Astrocyte of the hippocampus (primary cell): ENCODE measurements around the gene BCL7C.
"Not testable (repeated sequence)": the region's sequence is repeated elsewhere in the genome, so short reads cannot be mapped to it uniquely, and the experiment has no call there.

ENCODE experiments used
- DNase-seq: peaks from one replicate; pipeline ENCODE4 v3.0.0; 2011; ENCODE audit warnings: low read depth, low spot score

Gene BCL7C

DNA sequence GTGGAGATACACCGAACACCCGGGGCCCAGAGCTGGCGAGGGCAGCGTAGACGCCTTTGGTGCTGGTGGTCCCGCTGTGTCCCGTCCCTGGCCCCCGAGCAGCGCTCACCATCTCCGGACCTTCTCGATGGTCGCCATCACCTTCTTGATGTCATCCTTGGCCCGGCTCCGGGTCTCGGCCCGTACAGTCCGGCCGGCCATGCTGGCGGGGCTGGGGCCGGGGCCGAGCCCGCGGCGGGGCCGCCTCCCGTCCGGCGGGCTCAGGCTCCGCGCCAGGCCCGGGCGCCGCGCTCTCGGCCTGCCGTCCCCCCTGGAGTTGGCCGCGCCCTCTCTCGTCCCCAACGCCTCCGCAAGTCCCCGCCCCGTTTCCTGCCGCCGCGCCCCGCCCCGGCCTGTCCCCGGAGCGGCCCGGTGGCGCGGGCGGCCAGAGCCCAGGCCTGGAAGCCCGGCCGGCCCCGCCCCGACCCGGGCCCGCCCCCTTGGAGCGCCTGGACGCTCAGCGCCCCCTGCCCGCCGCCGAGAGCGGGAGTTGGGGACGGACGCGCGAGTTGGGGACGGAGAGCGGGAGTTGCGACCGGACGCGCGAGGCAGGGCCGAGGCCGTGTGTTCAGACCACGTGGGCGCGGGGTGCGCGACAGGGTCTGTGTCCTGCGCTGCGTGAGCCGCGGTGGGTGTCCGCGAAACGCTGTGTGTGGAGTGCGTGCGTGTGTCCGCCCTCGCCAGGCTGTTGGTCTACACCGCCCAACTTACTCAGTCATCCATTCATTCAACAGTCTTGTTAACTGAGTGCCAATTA lies at the start of gene BCL7C:
BCL7C (minus strand) TSS at position 334 of the 796 bp plus-strand sequence; CDS start at position 201, 133 bp downstream.
- DNase-seq: peak; percentile 97

DNA sequence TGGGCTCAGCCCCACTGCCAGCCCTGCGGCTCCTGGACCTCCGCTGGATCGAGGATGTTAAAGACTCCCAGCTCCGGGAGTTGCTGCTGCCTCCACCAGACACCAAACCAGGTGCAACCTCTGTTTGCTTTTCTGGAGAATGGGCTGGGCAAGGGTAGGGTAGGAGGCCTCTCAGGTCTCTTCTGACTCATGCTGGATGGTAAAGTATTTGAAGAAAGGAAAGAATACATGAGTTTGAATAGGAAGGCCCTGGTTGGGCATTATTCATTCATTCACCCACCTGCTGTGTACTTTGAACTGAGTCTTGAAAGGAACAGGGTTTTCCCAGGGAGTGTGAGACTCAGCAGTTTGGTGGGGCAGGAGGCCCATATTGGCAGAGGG lies 48.5 kb upstream of the BCL7C start:
- DNase-seq: no peak

DNA sequence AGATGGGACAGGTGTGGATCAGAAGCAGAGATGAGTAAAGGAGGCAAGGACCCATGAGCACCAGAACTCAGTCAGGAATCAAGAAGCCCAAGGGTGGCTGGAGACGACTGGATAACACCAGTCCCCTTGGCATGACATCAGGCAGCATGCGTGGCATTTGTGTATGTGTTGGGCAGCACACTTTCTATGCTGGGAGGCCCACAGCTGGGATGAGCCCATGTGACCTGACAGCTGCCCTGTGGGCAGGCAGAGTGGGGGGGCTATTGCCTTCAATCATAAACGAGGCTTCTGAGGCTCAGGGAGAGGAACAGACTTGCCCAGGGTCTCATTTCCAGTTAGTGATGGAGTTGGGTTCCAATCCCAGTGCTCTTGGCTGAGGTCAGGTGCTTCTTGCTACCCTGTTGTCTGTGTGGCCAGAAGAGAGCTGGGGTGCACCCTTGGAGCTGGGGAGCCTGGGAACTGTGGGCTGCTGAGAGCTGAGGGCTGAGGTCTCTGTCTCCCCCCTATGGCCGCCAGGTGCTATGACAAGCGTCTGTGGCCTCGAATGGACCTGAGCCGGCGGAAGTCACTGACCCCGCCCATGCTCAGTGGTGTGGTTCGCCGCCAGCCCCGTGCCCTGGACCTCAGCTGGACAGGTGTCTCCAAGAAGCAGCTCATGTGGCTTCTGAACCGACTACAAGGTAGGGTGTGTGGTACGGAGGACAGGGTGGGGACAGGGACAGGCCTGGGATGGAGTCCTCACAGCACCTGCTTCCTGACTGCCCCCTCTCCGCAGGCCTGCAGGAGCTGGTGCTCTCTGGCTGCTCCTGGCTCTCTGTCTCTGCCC lies 47.9 kb upstream of the BCL7C start:
- DNase-seq: peak; percentile 83

DNA sequence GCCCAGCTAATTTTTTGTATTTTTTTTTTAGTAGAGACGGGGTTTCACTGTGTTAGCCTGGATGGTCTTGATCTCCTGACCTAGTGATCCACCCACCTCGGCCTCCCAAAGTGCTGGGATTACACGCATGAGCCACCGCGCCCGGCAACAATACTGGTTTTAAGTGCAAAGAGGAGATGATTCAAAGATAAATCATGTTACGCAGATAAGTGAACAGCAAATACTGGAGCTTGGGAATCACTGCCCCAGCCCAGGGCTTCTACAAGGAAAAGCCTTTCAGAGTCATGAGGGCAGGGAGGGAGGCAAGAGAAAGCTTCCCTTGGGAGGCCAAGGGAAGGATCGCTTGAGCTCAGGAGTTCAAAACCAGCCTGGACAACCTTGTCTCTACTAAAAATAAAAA lies 45.7 kb upstream of the BCL7C start:
- not testable (repeated sequence) for DNase-seq

DNA sequence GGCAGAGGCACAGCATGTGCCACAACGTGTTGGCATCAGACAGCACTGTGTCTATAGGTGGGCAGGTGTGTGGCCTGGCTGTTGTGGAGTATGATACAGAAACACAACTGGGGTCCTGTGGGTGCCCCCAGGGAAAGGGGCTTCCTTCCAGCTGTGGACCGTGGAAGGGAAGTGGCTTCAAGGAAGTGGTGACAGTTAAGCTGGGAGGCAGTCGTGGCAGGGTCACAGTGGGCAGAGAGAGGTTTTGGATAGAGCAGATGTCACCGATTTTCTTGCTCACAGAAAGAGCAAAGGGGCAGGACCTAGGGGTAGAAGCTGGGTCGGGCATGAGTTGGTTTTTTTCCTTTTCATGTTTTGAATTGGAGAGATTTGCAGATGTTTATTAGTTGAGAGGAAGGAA lies 43.8 kb upstream of the BCL7C start:
- no peak for DNase-seq

DNA sequence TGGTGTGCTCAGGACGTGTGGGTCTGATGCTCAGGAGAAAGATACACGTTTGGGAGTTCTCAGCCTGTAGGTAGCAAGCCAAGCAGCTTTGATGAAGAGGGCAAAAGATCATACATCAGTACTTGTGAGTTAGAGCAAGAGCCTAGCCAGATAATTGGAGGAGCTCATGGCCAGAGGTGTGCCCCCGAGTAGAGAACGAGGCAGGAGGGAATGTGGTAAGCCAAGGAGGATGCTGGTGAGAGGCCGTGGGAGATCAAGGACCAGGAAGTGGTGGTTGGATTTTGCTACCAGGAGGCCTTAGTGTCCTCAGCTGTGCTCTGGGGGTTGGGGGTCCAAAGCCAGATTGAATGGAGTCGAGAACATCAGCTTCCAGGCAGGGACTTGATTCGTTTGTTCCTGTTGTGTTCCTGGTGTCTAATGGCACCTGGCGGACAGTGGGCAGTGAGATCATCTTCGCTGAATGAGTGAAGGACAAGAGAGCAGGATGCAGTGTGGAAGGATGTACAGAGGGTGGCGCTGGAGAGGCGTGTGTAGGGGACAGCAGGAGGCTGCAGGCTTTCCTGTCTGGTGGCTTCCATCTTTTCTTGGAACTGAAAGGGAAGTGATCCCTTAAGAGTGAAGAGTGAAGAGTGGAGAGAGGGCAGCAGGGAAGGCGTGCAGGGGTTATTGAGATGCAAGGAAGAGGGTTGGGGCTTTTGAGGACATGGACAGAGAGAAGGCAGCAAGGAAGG lies 41.1 kb upstream of the BCL7C start:
- peak; percentile 58 for DNase-seq

DNA sequence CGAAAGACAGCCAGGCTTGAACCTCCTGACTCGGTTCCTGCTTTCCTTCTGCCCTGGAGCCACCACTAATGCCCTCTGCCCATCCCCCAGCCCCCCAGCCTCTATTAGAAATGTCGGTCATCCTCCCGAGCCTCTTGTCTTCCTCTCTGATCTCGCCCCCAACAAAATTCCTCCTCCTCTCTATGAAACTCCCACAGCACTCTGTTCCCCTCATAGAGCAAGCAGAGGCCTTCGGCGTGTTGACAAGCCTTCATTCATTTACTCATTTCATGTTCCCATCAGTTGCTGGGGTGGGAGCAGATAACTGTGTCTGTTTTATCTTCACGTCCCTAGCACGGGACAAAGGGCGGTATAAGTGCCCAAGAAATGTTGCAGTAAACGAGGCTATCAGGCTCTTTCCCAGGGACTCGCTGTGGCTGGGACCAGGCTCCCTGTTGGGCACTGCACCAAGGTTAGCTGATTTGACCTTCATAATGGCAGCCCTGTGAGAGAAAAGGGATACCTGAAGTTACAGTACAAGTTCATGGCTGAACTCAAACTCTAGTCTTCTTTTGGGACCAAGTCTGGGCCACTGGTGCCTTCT lies 37.3 kb upstream of the BCL7C start:
- DNase-seq: no peak

DNA sequence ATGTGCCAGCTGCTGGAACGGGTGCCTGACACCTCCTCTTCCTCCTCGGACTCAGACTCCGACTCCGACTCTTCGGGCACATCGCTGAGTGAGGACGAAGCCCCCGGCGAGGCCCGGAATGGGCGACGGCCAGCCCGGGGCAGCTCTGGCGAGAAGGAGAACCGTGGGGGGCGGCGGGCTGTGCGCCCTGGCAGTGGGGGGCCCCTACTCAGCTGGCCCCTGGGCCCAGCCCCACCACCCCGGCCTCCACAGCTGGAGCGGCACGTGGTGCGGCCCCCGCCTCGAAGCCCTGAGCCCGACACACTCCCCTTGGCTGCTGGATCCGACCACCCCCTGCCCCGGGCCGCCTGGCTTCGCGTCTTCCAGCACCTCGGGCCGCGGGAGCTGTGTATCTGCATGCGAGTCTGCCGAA lies 36.3 kb upstream of the BCL7C start:
- DNase-seq: no peak

DNA sequence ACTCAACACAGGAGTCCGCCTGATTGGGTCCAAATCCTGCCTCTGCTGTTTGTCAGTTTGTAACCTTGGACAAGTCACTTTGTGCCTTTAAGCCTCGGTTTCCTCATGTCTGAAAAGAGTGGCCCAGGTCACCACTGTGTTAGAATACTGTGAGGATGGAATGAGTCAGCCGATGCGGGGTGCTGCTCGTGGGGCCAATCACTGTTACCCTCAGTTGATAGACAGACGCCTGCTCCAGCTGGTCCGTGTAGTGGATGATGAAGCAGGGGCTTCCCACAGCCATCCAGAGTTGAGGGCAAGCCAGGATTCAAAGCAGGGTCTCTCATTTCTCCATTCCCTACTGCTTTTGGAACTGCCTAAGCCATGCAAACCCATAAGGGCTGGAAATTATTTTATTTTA lies 35.3 kb upstream of the BCL7C start:
- DNase-seq: no peak

DNA sequence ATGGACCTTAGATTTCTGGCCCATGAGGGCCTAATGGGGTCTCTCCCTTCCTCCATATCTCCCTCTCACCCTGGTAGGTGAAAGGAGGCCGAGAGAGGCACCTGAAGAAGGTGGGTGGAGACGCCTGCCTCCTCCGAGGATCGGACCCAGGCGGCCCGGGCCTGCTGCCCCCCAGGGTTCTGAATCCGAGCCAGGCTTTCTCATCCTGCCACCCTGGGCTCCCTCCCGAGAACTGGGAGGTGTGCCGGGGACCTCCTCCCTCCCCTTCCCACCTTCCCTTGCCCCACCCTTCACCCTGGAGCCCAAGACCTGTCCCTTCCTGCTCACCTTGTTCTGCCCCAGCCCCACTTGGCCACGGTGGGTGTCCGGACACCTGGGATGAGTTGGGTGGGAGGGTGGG lies 34.5 kb upstream of the BCL7C start:
- DNase-seq: no peak

DNA sequence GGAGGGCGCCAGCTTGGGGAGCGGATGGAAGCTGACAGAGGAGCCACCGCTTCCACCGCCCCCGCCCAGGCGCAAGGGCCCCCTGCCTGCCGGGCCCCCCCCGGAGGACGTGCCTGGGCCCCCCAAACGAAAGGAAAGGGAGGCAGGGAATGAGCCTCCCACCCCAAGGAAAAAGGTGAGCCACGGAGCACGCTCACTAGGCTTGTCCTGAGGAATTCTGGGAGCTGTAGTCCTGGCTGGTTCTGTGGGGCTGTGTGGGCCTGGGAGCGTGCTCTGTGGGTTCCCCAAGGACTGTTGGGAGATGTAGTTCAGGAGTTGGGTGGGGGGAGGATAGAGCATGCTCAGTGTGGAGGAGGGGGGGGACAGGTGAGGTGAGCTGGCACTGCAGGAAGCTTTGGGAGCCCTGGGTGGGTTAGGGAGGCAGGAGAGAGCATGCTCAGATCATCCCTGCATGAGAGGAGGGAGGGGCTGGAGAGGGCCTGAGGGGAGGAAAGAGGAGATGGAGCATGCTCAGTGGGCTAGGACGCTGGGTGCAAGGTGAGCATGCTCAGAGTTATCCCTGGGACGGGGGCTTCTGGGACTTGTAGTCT lies 34.0 kb upstream of the BCL7C start:
- peak; percentile 63 for DNase-seq

DNA sequence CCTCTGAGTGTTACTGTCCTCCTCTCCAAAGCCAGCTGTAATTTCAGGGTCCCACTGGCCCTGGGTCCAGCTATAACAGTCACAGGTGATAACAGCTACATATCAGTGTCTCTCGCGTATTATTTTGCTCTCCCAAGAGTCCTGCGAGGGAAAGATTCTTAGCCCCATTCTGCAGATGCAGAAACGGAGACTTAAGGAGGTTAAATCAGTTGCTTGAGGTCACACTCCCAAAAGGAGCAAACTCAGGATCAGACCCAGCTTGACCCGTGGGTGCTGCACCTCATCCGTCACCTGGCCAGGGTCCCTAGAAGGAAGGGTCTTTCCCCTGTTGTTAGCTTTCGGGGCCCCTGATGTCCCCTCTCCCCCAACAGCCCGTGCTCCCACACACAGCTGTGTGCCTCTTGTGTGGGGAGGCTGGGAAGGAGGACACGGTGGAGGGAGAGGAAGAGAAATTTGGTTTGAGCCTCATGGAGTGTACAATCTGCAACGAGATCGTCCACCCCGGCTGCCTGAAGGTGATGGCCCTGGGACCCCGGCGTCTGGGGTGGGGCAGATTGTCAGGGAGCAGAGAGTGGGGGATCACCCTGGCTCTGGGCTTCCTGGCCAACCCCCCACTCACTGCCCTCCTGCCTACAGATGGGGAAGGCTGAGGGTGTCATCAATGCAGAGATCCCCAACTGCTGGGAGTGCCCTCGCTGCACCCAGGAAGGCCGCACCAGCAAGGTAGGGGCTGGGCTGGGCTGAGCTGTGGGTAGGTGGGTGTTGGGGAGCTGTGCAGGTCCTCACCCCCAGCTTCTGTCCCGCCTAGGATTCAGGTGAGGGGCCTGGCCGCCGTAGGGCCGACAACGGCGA lies 33.3 kb upstream of the BCL7C start:
- no peak for DNase-seq

DNA sequence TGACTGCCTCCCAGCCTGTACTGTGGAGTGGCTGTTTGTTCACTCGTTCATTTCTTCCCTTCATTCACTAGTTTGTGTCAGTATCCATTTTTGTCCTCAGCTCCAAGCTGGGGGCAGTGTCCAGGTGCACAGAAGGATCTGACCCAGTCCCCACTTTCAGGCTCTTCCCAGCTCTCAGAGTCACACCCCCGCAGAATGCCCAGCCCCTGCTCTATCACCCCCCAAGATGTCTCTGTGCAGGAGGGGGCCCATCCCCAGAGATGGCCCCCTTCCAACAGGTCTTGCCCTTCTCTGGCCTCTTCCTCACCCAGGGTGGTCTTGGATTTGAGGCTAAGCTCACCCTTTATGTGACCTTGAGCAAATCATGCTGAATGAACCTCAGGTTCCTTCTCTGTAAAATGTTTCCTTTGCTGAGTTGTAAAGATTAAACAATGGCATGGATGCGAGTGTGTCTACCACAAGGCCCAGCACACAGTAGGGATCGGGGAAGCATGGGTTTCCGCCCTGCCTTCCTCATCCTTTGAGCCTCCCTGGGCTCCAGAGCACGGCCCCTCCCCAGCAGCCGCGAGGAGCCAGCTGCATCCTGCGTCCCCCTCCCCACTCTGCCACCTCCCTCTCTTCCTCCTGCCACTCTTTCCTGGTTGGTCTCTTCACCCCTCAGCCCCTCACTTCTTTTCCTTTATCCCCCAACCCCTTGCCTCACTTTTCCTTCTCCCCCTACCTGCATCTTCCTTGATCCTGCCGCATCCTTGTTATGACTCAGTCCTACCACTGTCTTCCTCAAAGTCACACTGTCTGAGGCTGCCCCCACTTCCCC lies 32.3 kb upstream of the BCL7C start:
- no peak for DNase-seq

DNA sequence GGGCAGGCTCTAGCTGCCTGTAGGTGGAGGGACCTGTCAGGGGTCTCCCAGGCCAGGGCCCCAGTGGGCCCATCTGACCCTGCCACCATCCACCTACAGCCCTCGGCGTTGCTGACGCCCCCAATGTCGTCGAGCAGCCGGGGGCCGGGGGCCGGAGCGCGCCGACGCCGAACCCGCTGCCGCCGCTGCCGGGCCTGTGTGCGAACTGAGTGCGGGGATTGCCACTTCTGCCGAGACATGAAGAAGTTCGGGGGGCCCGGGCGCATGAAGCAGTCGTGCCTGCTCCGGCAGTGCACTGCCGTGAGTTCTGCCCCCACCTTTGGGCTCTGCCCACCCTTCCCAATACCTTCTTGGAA lies 31.7 kb upstream of the BCL7C start:
- no peak for DNase-seq

DNA sequence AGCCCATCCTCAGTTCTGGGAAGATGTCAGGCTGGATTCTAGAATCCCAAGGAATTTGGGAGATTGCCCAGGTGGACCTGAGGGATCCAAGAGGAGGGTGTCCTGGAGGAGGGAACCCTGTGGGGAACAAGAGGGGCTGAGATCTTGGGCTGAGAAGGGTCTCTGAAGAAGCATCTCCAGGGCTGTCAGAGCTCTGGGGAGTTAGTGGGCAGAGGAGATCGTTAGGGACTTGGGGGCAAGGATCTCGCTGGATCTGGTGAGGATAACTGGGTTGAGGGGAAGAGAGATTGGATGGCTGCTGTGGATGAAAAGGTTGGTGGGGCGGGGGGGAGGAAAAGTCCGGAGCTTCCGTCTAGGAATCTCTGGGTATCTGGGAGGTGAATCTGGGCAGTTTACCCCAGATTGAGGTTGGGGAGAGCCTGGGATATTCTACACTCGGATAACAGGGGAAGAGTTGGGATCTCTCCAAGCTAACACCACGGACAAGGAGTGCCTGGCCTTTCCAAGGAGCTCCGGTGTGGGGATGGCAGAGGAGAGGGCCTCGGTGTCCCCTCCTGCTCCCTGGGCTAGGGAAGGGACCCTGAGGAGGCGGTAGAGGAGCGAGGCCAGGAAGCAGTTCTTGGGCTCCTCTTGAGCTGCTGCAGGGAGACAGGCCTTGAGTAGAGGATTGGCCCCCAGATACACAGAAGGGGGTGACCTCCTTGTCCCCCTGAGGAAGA lies 31.2 kb upstream of the BCL7C start:
- DNase-seq: no peak

DNA sequence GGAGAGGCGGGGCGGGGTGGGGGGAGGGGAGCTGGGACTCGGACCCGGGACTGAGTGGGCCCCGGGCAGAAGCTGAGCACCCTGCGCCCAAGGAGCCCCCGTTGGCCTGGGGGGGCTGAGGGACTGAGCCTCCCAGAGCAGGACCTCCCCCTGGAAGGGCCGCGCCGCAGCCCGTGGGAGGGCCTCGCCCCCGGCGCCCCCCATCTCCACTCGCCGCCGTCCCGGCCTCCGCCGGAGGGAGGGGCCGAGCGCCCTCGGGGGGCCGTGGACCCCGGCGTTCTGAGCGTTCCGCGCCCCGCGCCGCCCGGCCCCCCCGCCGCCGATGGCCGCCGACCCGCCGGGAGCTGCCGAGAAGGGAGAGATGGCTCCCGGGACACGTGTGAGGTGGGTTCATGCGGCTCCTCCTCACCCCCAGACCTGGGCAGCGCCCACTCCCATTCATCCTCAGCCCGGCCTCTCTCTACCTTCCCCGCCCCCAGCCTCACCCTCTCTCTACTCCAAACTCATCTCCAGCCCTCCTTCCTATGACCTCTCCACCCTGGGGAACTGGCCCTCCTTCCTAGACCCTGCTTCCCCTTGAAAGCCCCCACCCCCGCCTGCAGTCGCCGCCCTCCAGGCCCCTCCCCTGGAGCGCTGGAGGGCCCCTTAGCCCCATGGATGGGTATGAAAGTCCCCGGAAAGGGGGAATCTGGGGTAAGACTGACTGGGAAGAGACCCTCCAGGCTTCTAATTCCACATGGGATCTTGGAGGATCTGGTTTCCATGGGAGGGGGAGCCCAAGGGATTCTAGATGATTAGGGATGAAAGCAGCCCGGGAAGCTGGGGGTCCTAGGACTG lies 30.4 kb upstream of the BCL7C start:
- DNase-seq: peak; percentile 31

DNA sequence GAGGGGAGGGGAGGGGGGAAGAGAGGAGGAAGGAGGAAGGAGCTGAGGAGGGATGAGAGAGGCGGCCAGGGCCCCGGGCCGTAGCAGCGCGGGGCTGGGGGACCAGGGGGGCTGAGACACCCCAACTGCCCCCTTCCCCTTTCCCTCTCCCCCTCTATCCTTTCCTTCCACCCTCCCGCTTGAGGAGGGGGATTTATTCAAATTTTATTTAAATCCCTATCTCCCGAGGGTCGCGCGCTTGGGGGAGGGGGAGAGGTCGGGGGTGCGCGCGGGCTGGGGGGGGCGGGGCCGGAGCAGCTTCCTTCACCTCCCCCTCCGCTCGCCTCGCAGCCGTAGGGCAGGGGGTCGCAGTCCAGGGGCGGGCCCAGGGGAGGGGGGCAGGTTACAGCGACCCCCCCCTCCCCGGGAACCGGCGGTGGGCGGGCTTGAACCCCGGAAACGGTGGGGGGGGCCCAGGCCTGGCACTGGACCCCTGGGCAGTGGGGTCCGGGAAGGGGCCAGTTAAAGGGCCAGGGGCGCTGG lies 29.7 kb upstream of the BCL7C start, which contains the start of gene FBXL19:
FBXL19 (plus strand) TSS at position 19 of the 522 bp plus-strand sequence. CDS start 2,183 bp downstream, outside the sequence.
- peak; percentile 31 for DNase-seq
